GM12892 (cell line): Measurements from ENCODE around the gene CBLN1.

Experiments used
- POLR2A ChIP-seq: IDR thresholded peaks from 2 replicates; pipeline ENCODE4 v1.6.1; 2011; ENCODE audit warnings: low read depth, low read length, control low read depth
- POLR2AphosphoS5 ChIP-seq: IDR thresholded peaks from 2 replicates; pipeline ENCODE4 v1.6.1; 2011; ENCODE audit warnings: low read depth, low read length, control low read depth
- TAF1 ChIP-seq: IDR thresholded peaks from 2 replicates; pipeline ENCODE4 v1.6.1; 2011; ENCODE audit warnings: low read depth, mild to moderate bottlenecking, control low read depth, low read length, borderline replicate concordance

- TF ChIP-seq POLR2A (no peak), TAF1 (no peak), POLR2AphosphoS5 (no peak)
Observed at GRCh38 chr16:49305406-49305805, 23.8 kb upstream of the CBLN1 start.
